Left ventricle myocardium inferior (tissue), 1 donor: Measurements from ENCODE around the gene VPS35. TPM values are rescaled to one million over a fixed set of nuclear protein-coding genes. Genes with fewer than 3 reads are reported as not detected.
A peak's percentile ranks its signal among the peaks of the same experiment; 100 is the strongest.

Source experiments
- DNase-seq: peaks from one replicate; pipeline ENCODE4 v3.0.0-alpha.2; 2020
- H3K27ac ChIP-seq: fragments of 200-600 bp; replicated peaks from 2 replicates; pipeline ENCODE4 v1.8.0; 2021
- H3K27me3 ChIP-seq: fragments of 200-600 bp; 2 replicates; pipeline ENCODE4 v1.8.0; 2021; ENCODE audit warnings: low read depth
- H3K36me3 ChIP-seq: fragments of 200-600 bp; 2 replicates; pipeline ENCODE4 v1.8.0; 2021
- H3K4me1 ChIP-seq: fragments of 200-600 bp; 2 replicates; pipeline ENCODE4 v1.8.0; 2021
- H3K4me3 ChIP-seq: fragments of 200-600 bp; 2 replicates; pipeline ENCODE4 v1.8.0; 2021; ENCODE audit warnings: mild to moderate bottlenecking, moderate library complexity
- H3K9me3 ChIP-seq: fragments of 200-600 bp; replicated peaks from 2 replicates; pipeline ENCODE4 v1.8.0; 2021
- CTCF ChIP-seq: fragments of 200-600 bp; IDR thresholded peaks from 2 replicates; pipeline ENCODE4 v1.8.0; 2021; ENCODE audit warnings: antibody characterized with exemption, mild to moderate bottlenecking, borderline replicate concordance
- intact Hi-C: fragments of 100-400 bp; cut with micrococcal nuclease; formaldehyde crosslinking; loops from one replicate; pipeline ENCODE4 v1.11.0; 2022
- total RNA-seq: library from RNA; stranded (reverse); fragmentation: NEBNext Ultra II Directional; extraction: Animal tissue kit (Norgen Biotek cat#: 25700); gene quantifications from one replicate; pipeline ENCODE4 v1.2.1, GENCODE V29; 2021
- donor health status: DM: no; HTN: yes; CAD: no; lungs with severe emphysema.

VPS35 gene
- total RNA-seq, 1 donor from 2014 or later: 74.6 TPM

GRCh38 chr16:46711106-46712058 is 22.4 kb upstream of the VPS35 start:
- TF ChIP-seq CTCF: no peak
- peak; percentile 76 for DNase-seq
- peaks cover 63% of the 10 kb centered on the region for H3K4me1 ChIP-seq
- no peaks in the 10 kb centered on the region for H3K27me3 ChIP-seq
- H3K36me3 ChIP-seq: peaks cover 40% of the 10 kb centered on the region
- H3K9me3 ChIP-seq: no peaks in the 10 kb centered on the region
- peak overlapping the region; percentile 82 for H3K27ac ChIP-seq
- intact Hi-C loops: no loop called here
- H3K4me3 ChIP-seq: peak overlapping the region; percentile 1

GRCh38 chr16:46709469-46710005 is 20.6 kb upstream of the VPS35 start:
- no peaks in the 10 kb centered on the region for H3K27me3 ChIP-seq
- intact Hi-C loops: no loop called here
- H3K36me3 ChIP-seq: peaks cover 54% of the 10 kb centered on the region
- no peak for DNase-seq
- no peaks in the 10 kb centered on the region for H3K9me3 ChIP-seq
- peaks cover 51% of the 10 kb centered on the region for H3K4me1 ChIP-seq
- TF ChIP-seq CTCF: no peak
- no peak overlapping the region for H3K4me3 ChIP-seq
- H3K27ac ChIP-seq: peak overlapping the region; percentile 82

GRCh38 chr16:46706642-46707041 is 17.7 kb upstream of the VPS35 start:
- intact Hi-C loops: no loop called here
- DNase-seq: no peak
- no peaks in the 10 kb centered on the region for H3K27me3 ChIP-seq
- no peak overlapping the region for H3K27ac ChIP-seq
- H3K9me3 ChIP-seq: no peaks in the 10 kb centered on the region
- H3K4me1 ChIP-seq: peaks cover 22% of the 10 kb centered on the region
- H3K4me3 ChIP-seq: no peak overlapping the region
- no peak for TF ChIP-seq CTCF
- H3K36me3 ChIP-seq: peaks cover 61% of the 10 kb centered on the region

- DNase-seq: no peak
- Histone ChIP-seq H3K27me3 (no peaks in the 10 kb centered on the region), H3K9me3 (no peaks in the 10 kb centered on the region), H3K4me1 (peaks cover 11% of the 10 kb centered on the region), H3K4me3 (no peak overlapping the region), H3K27ac (no peak overlapping the region), H3K36me3 (peaks cover 32% of the 10 kb centered on the region)
- intact Hi-C loops: no loop called here
- TF ChIP-seq CTCF: no peak
Observed at GRCh38 chr16:46702030-46702429, 13.1 kb upstream of the VPS35 start.

GRCh38 chr16:46701615-46702014 is 12.6 kb upstream of the VPS35 start:
- no peak for TF ChIP-seq CTCF
- no peaks in the 10 kb centered on the region for H3K27me3 ChIP-seq
- H3K36me3 ChIP-seq: peaks cover 30% of the 10 kb centered on the region
- H3K4me1 ChIP-seq: peaks cover 16% of the 10 kb centered on the region
- H3K27ac ChIP-seq: no peak overlapping the region
- no peak for DNase-seq
- H3K4me3 ChIP-seq: no peak overlapping the region
- H3K9me3 ChIP-seq: no peaks in the 10 kb centered on the region
- intact Hi-C loops: no loop called here
